ENCODE measurements around the gene PI4K2B. TPM values are rescaled to one million over a fixed set of nuclear protein-coding genes. Genes with fewer than 3 reads are reported as not detected.

Gene PI4K2B
- total and polyA plus RNA-seq, 4 donors = 11.9 to 42.5 (median 17.4) TPM

DNA sequence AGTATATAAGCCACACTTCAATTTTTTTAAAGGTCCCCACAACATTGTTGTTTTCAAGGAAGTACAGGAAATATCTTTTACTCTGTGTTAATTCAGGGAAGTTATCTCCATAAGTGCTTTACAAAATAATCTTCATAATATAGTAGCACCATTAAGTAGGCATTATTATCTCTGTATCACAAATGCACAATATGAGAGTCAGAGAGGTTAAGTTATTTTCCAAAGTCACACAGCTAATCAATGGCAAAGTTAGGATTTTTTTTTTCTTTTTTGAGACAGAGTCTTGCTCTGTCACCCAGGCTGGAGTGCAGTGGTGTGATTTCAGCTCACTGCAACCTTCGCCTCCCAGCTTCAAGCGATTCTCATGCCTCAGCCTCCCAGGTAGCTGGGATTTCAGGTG lies 35.1 kb upstream of the PI4K2B start:
- Histone ChIP-seq H3K4me1 (ENCODE audit: control insufficient read depth in 5 of 5, insufficient read depth in 5 of 5, low read length in 5 of 5) (no peaks in the 10 kb centered on the region), H3K27ac (ENCODE audit: low read depth in 1 of 2, low read length in 1 of 2) (no peak overlapping the region), H3K27me3 (ENCODE audit: control insufficient read depth in 3 of 3, insufficient read depth in 3 of 3, low read length in 2 of 3) (no peaks in the 10 kb centered on the region), H3K36me3 (ENCODE audit: control insufficient read depth in 4 of 4, insufficient read depth in 4 of 4, low read length in 4 of 4) (no peaks in the 10 kb centered on the region), H3K9me3 (ENCODE audit: control insufficient read depth in 4 of 4, insufficient read depth in 3 of 4, low read length in 3 of 4) (no peaks in the 10 kb centered on the region), H3K9ac (ENCODE audit: insufficient read depth in 1 of 2, low read length in 2 of 2) (no peak overlapping the region), H3K4me3 (no peak overlapping the region)
- DNase-seq = no peak
- ATAC-seq (ENCODE audit: insufficient read depth, low FRiP score) = no peak
- 99 to 100% methylated on average over 2 of the region's 2 CpGs for WGBS, 2 donors
- no peak for TF ChIP-seq CTCF (IDR thresholded peaks at IDR 0.05; ENCODE audit: control extremely low read depth, extremely low read depth)

GRCh38 chr4:25207997-25208396 lies 25.8 kb upstream of the PI4K2B start:
- TF ChIP-seq CTCF (IDR thresholded peaks at IDR 0.05; ENCODE audit: control extremely low read depth, extremely low read depth) = no peak
- no peaks in the 10 kb centered on the region for H3K27me3 ChIP-seq (ENCODE audit: control insufficient read depth in 3 of 3, insufficient read depth in 3 of 3, low read length in 2 of 3)
- H3K9me3 ChIP-seq (ENCODE audit: control insufficient read depth in 4 of 4, insufficient read depth in 3 of 4, low read length in 3 of 4) = peaks cover 0 to 6% (median 0%) of the 10 kb centered on the region in 4 donors
- no peak for DNase-seq
- no peak overlapping the region for H3K4me3 ChIP-seq
- H3K36me3 ChIP-seq (ENCODE audit: control insufficient read depth in 4 of 4, insufficient read depth in 4 of 4, low read length in 4 of 4) = no peaks in the 10 kb centered on the region
- no peak for ATAC-seq (ENCODE audit: insufficient read depth, low FRiP score)
- WGBS, 2 donors = 94 to 97% methylated on average over 1 of the region's 1 CpG
- no peaks in the 10 kb centered on the region for H3K4me1 ChIP-seq (ENCODE audit: control insufficient read depth in 5 of 5, insufficient read depth in 5 of 5, low read length in 5 of 5)
- no peak overlapping the region for H3K27ac ChIP-seq (ENCODE audit: low read depth in 1 of 2, low read length in 1 of 2)
- no peak overlapping the region for H3K9ac ChIP-seq (ENCODE audit: insufficient read depth in 1 of 2, low read length in 2 of 2)

DNA sequence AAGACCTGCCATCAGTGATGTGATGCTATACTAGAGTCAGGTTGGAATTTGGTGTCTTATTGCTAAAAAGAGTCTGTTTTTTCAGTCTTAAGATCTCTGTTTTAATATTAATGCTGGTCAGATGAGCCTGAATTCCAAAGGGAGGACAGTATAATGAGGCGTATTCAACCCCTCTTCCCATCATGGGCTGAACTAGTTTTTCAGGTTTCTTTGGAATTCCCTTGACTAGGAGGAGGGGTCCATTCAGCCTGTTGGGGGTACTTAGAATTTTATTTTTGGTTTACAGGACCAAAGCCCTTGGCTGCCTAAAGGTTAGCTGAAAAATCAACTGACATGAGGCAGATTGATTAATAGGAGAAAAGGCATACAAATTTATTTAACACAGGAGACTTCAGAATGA lies 24.1 kb upstream of the PI4K2B start:
- Histone ChIP-seq H3K36me3 (ENCODE audit: control insufficient read depth in 4 of 4, insufficient read depth in 4 of 4, low read length in 4 of 4) (no peaks in the 10 kb centered on the region), H3K4me1 (ENCODE audit: control insufficient read depth in 5 of 5, insufficient read depth in 5 of 5, low read length in 5 of 5) (peaks cover 0 to 3% (median 0%) of the 10 kb centered on the region in 5 donors), H3K9me3 (ENCODE audit: control insufficient read depth in 4 of 4, insufficient read depth in 3 of 4, low read length in 3 of 4) (peaks cover 0 to 6% (median 0%) of the 10 kb centered on the region in 4 donors), H3K4me3 (no peak overlapping the region), H3K27ac (ENCODE audit: low read depth in 1 of 2, low read length in 1 of 2) (no peak overlapping the region), H3K9ac (ENCODE audit: insufficient read depth in 1 of 2, low read length in 2 of 2) (no peak overlapping the region), H3K27me3 (ENCODE audit: control insufficient read depth in 3 of 3, insufficient read depth in 3 of 3, low read length in 2 of 3) (no peaks in the 10 kb centered on the region)
- no peak for DNase-seq
- WGBS, 2 donors = 73 to 93% methylated on average over 1 of the region's 1 CpG
- no peak for TF ChIP-seq CTCF (IDR thresholded peaks at IDR 0.05; ENCODE audit: control extremely low read depth, extremely low read depth)
- ATAC-seq (ENCODE audit: insufficient read depth, low FRiP score) = no peak

GRCh38 chr4:25211721-25212120 lies 22.1 kb upstream of the PI4K2B start:
- Histone ChIP-seq H3K9ac (ENCODE audit: insufficient read depth in 1 of 2, low read length in 2 of 2) (no peak overlapping the region), H3K27me3 (ENCODE audit: control insufficient read depth in 3 of 3, insufficient read depth in 3 of 3, low read length in 2 of 3) (no peaks in the 10 kb centered on the region), H3K27ac (ENCODE audit: low read depth in 1 of 2, low read length in 1 of 2) (no peak overlapping the region), H3K4me1 (ENCODE audit: control insufficient read depth in 5 of 5, insufficient read depth in 5 of 5, low read length in 5 of 5) (peaks cover 0 to 3% (median 0%) of the 10 kb centered on the region in 5 donors), H3K36me3 (ENCODE audit: control insufficient read depth in 4 of 4, insufficient read depth in 4 of 4, low read length in 4 of 4) (no peaks in the 10 kb centered on the region), H3K4me3 (no peak overlapping the region), H3K9me3 (ENCODE audit: control insufficient read depth in 4 of 4, insufficient read depth in 3 of 4, low read length in 3 of 4) (peaks cover 0 to 6% (median 0%) of the 10 kb centered on the region in 4 donors)
- TF ChIP-seq CTCF (IDR thresholded peaks at IDR 0.05; ENCODE audit: control extremely low read depth, extremely low read depth) = no peak
- ATAC-seq (ENCODE audit: insufficient read depth, low FRiP score) = no peak
- WGBS, 2 donors = 97 to 99% methylated on average over 3 of the region's 3 CpGs
- DNase-seq = no peak

Measured in lung (tissue), 12 donors.